ENCODE data around the gene RGP1.

The RGP1 gene

GRCh38 chr9:35731415-35732184 lies 17.5 kb upstream of the RGP1 start:
- Histone ChIP-seq H3K4me2 (ENCODE audit: low read length) (peak overlapping the region; percentile 96), H3K4me1 (ENCODE audit: low read length) (peaks cover 49% of the 10 kb centered on the region), H3K27ac (ENCODE audit: low read length) (peak overlapping the region; percentile 87), H3K79me2 (ENCODE audit: low read length) (peaks cover 64% of the 10 kb centered on the region), H3K4me3 (ENCODE audit: low read length) (peak overlapping the region; percentile 94), H3K9ac (ENCODE audit: low read length) (peak overlapping the region; percentile 92), H2AFZ (ENCODE audit: low read depth, low read length) (peak overlapping the region; percentile 25; the same call in 1 of the 2 replicates), H4K20me1 (ENCODE audit: insufficient read depth, low read length) (peaks cover 35% of the 10 kb centered on the region), H3K36me3 (replicated peaks; ENCODE audit: low read depth, low read length) (peaks cover 18% of the 10 kb centered on the region), H3K9me3 (ENCODE audit: insufficient read depth, low read length) (no peaks in the 10 kb centered on the region), H3K27me3 (ENCODE audit: low read depth, low read length) (no peaks in the 10 kb centered on the region)
- no peak for TF ChIP-seq EZH2phosphoT487 (IDR thresholded peaks at IDR 0.05; ENCODE audit: low read depth)
- no peak for TF ChIP-seq CTCF (IDR thresholded peaks at IDR 0.05; ENCODE audit: low read depth, low read length)

- H3K79me2 ChIP-seq (ENCODE audit: low read length) = peaks cover 57% of the 10 kb centered on the region
- TF ChIP-seq CTCF (IDR thresholded peaks at IDR 0.05; ENCODE audit: low read depth, low read length) (peak; percentile 39), EZH2phosphoT487 (IDR thresholded peaks at IDR 0.05; ENCODE audit: low read depth) (no peak)
- H3K27me3 ChIP-seq (ENCODE audit: low read depth, low read length) = no peaks in the 10 kb centered on the region
- H3K36me3 ChIP-seq (replicated peaks; ENCODE audit: low read depth, low read length) = peaks cover 22% of the 10 kb centered on the region
- peak within 1 kb of the TSS; percentile 96 for H3K4me2 ChIP-seq (ENCODE audit: low read length)
- peaks cover 49% of the 10 kb centered on the region for H3K4me1 ChIP-seq (ENCODE audit: low read length)
- H4K20me1 ChIP-seq (ENCODE audit: insufficient read depth, low read length) = peaks cover 28% of the 10 kb centered on the region
- H2AFZ ChIP-seq (ENCODE audit: low read depth, low read length) = peak within 1 kb of the TSS; percentile 28; the same call in 1 of the 2 replicates
- H3K4me3 ChIP-seq (ENCODE audit: low read length) = peak within 1 kb of the TSS; percentile 94
- H3K9ac ChIP-seq (ENCODE audit: low read length) = peak within 1 kb of the TSS; percentile 92
- H3K9me3 ChIP-seq (ENCODE audit: insufficient read depth, low read length) = no peaks in the 10 kb centered on the region
- H3K27ac ChIP-seq (ENCODE audit: low read length) = peak within 1 kb of the TSS; percentile 87
These were observed 16.8 kb upstream of the RGP1 start, which contains the start of the genes CREB3 and TLN1 for GRCh38 chr9:35732185-35732799. CREB3 (plus strand) TSS chr9:35732666; CDS start chr9:35732773, 107 bp downstream. TLN1 (minus strand) TSS chr9:35732195; CDS start chr9:35725694, 6,501 bp downstream.

- peaks cover 21% of the 10 kb centered on the region for H4K20me1 ChIP-seq (ENCODE audit: insufficient read depth, low read length)
- H3K9me3 ChIP-seq (ENCODE audit: insufficient read depth, low read length) = no peaks in the 10 kb centered on the region
- peaks cover 25% of the 10 kb centered on the region for H3K36me3 ChIP-seq (replicated peaks; ENCODE audit: low read depth, low read length)
- peak overlapping the region; percentile 28; the same call in 1 of the 2 replicates for H2AFZ ChIP-seq (ENCODE audit: low read depth, low read length)
- peak; percentile 32 for TF ChIP-seq CTCF (IDR thresholded peaks at IDR 0.05; ENCODE audit: low read depth, low read length)
- no peak for TF ChIP-seq EZH2phosphoT487 (IDR thresholded peaks at IDR 0.05; ENCODE audit: low read depth)
- H3K27ac ChIP-seq (ENCODE audit: low read length) = peak overlapping the region; percentile 87
- H3K4me2 ChIP-seq (ENCODE audit: low read length) = peak overlapping the region; percentile 81
- H3K79me2 ChIP-seq (ENCODE audit: low read length) = peaks cover 50% of the 10 kb centered on the region
- H3K4me3 ChIP-seq (ENCODE audit: low read length) = peak overlapping the region; percentile 94
- peaks cover 43% of the 10 kb centered on the region for H3K4me1 ChIP-seq (ENCODE audit: low read length)
- H3K9ac ChIP-seq (ENCODE audit: low read length) = peak overlapping the region; percentile 92
- no peaks in the 10 kb centered on the region for H3K27me3 ChIP-seq (ENCODE audit: low read depth, low read length)
These were observed 16.1 kb upstream of the RGP1 start for GRCh38 chr9:35732800-35733541.

Measured in OCI-LY3 (cell line).